ENCODE results near the gene ABHD8. TPM values are rescaled to one million over a fixed set of nuclear protein-coding genes. Genes with fewer than 3 reads are reported as not detected.
A peak's percentile ranks its signal among the peaks of the same experiment; 100 is the strongest.
"Not testable (repeated sequence)": the region's sequence is repeated elsewhere in the genome, so short reads cannot be mapped to it uniquely, and the experiment has no call there.

ABHD8 gene
- total and polyA plus RNA-seq, 3 experiments from 2014 or later, result 5.2 to 8.3 (median 6.0) TPM

DNA sequence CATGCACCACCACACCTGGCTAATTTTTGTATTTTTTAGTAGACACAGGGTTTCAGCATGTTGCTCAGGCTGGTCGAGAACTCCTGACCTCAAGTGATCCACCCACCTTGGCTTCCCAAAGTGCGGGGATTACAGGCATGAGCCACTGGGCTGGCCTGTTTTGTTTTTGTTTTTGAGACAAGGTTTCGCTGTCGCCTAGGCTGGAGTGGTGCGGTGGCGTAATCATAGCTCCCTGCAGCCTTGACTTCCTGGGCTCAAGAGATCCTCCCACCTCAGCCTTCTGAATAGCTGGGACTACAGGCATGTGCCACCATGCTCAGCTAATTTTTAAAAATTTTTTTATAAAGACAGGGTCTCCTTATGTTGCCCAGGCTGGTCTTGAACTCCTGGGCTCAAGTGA is 7.7 kb downstream of the ABHD8 start:
- H3K9me3 ChIP-seq (ENCODE audit: low read length); H3K4me1 ChIP-seq (ENCODE audit: insufficient read depth, low read length); H3K36me3 ChIP-seq (ENCODE audit: insufficient read depth, low read length); H3K4me3 Mint-ChIP-seq; H3K9me3 Mint-ChIP-seq; H3K4me3 ChIP-seq (ENCODE audit: low read length); H3K27me3 ChIP-seq (ENCODE audit: insufficient read depth, low read length, poor library complexity, severe bottlenecking); H3K27ac ChIP-seq (ENCODE audit: low read depth, low read length); DNase-seq; POLR2A ChIA-PET; H3K27ac Mint-ChIP-seq; H3K27me3 Mint-ChIP-seq; H3K4me1 Mint-ChIP-seq: not testable (repeated sequence)
- peaks cover 0 to 14% (median 0%) of the 10 kb centered on the region in 3 donors for H3K36me3 Mint-ChIP-seq
- CTCF ChIA-PET, result interaction anchor here (1.4 kb wide), 2 partner anchors 9 to 22 kb away, joined by 3 read pairs; no protein-coding TSS in a partner anchor

DNA sequence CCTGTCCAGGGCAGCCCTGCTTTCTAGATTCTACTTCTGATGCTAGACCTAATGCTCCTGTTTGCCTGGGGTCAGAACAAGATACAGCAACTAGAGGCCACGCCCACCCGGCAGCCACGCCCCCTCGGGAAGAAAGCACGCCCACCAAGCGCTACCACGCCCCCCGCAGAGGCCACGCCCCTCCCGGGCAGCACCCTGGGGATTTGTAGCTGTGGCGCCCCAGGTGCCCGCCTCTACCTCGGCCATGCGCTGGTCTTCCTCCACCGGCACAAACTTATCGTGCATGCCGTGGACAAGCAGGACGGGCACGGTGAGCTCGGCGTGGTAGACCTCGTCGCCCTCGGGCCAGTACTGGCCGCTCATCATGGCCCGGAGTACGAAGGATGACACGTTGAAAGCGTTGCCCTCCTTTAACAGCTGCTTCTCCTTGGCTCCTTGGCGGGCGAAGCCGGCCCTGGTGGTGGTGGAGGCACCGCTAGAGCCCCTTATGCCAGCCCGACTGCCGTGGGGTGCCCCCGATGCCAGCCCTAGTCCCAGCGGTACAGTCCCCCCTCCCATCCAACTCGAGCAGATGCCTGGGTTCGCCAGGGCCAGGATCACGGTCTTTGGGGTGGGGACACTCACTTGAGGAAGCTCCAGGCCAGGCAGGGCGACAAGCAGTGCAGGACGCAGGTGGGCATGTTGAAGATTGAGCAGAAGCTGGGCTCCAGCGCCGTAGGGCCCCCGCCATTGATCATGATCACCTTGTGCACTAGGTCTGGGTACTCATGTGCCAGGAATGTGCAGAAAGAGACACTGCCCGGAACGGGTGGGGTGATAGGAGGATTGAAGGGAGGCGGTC is 9.0 kb downstream of the ABHD8 start:
- Mint-ChIP-seq H3K27ac (no peak overlapping the region), H3K9me3 (no peaks in the 10 kb centered on the region), H3K4me1 (peaks cover 3 to 7% (median 5%) of the 10 kb centered on the region in 3 donors), H3K27me3 (peaks cover 0 to 1% of the 10 kb centered on the region in 2 donors), H3K36me3 (peaks cover 0 to 14% (median 0%) of the 10 kb centered on the region in 3 donors), H3K4me3 (peak overlapping the region in 2 of 7 donors; percentile 27 to 54)
- H3K36me3 ChIP-seq (ENCODE audit: insufficient read depth, low read length), result no peaks in the 10 kb centered on the region
- no peaks in the 10 kb centered on the region for H3K27me3 ChIP-seq (ENCODE audit: insufficient read depth, low read length, poor library complexity, severe bottlenecking)
- DNase-seq, result peak; percentile 29 to 58 (median 38)
- ChIA-PET POLR2A (no interaction called here), CTCF (interaction anchor here (0.9 to 1.5 kb wide), 4 partner anchors 10 to 95 kb away, joined by 3 to 4 read pairs (median 3); partner anchors contain the start of gene BABAM1)
- H3K9me3 ChIP-seq (ENCODE audit: low read length), result no peaks in the 10 kb centered on the region
- H3K4me3 ChIP-seq (ENCODE audit: low read length), result no peak overlapping the region
- H3K4me1 ChIP-seq (ENCODE audit: insufficient read depth, low read length), result no peaks in the 10 kb centered on the region
- H3K27ac ChIP-seq (ENCODE audit: low read depth, low read length), result no peak overlapping the region

DNA sequence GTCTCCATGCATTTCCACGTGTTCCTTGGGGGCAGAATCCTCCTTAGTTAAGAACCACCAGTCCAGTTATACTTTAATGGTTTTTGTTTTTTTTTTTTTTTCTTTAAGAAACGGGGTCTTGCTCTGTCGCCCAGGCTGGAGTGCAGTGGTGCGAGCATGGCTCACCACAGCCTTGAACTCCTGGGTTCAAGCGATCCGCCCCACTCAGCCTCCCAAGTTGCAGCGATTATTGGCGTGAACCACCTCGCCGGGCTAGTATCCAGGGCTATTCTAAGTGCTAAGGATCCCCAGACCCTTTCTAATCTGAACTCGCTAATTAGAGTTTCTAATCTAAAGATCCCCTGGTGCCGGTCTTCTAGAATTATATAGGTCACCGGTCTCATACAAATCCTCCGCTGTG is 9.6 kb downstream of the ABHD8 start:
- CTCF ChIA-PET, result interaction anchor here (0.7 to 3.9 kb wide), 13 partner anchors 10 to 96 kb away, joined by 3 to 23 read pairs (median 5); partner anchors contain the start of genes ABHD8, ANKLE1, BABAM1 and DDA1
- peaks cover 0 to 14% (median 0%) of the 10 kb centered on the region in 3 donors for H3K36me3 Mint-ChIP-seq
- H3K27ac Mint-ChIP-seq, result no peak overlapping the region
- H3K9me3 ChIP-seq (ENCODE audit: low read length), result no peaks in the 10 kb centered on the region
- POLR2A ChIA-PET, result no interaction called here
- no peak for DNase-seq
- no peaks in the 10 kb centered on the region for H3K36me3 ChIP-seq (ENCODE audit: insufficient read depth, low read length)
- no peak overlapping the region for H3K4me3 ChIP-seq (ENCODE audit: low read length)
- no peaks in the 10 kb centered on the region for H3K9me3 Mint-ChIP-seq
- no peaks in the 10 kb centered on the region for H3K4me1 ChIP-seq (ENCODE audit: insufficient read depth, low read length)
- peak overlapping the region in 2 of 7 donors; percentile 27 to 54 for H3K4me3 Mint-ChIP-seq
- H3K27me3 ChIP-seq (ENCODE audit: insufficient read depth, low read length, poor library complexity, severe bottlenecking), result no peaks in the 10 kb centered on the region
- H3K4me1 Mint-ChIP-seq, result peaks cover 3 to 7% (median 5%) of the 10 kb centered on the region in 3 donors
- peaks cover 0 to 1% of the 10 kb centered on the region in 2 donors for H3K27me3 Mint-ChIP-seq
- H3K27ac ChIP-seq (ENCODE audit: low read depth, low read length), result no peak overlapping the region

DNA sequence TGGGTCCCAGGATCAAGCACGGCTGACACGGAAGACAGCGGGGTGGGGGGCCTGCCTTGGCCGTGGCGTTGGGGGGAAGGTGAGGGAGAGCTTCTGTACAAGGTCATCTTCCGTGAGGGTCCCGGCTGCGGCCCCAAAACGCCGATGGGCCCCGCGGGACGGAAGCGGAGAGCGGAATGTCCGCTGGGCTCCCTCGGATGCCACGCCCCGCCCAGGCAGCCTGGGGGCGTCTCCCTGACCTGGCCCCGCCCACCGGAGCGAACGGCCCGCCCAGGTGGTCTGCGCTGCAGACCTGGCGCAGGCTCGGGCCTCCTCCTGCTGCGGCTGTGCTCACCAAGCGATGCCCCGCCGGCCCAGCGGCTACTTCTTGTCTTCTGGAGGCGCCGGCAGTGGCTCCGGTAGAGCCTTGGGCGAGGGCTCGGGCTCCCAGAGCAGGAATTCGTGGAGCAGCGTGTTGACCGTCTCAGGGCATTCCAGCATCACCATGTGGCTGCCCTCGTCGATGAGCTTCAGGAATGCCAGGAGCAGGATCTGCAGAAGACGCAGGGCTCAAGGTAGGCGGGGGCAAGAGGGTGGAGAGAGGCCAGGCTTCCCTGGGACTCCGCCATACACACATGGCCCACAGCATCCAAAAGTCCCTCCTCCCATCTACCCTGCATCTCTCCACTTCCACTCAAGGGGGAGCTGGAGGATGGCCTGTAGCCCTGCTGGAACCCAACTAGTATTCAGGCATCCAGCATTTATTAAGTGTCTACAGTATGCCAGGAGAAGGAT is 10.7 kb downstream of the ABHD8 start:
- H3K4me3 ChIP-seq (ENCODE audit: low read length), result peak overlapping the region; percentile 79
- POLR2A ChIA-PET, result interaction anchor here (1.0 kb wide), 3 partner anchors 11 to 25 kb away, joined by 3 to 8 read pairs (median 3); partner anchors contain the start of genes ABHD8, BABAM1 and MRPL34
- Mint-ChIP-seq H3K27ac (peak overlapping the region in 6 of 8 donors; percentile 22 to 88 (median 52)), H3K36me3 (peaks cover 0 to 10% (median 0%) of the 10 kb centered on the region in 3 donors), H3K27me3 (peaks cover 1 to 5% of the 10 kb centered on the region in 2 donors), H3K4me3 (peak overlapping the region; percentile 84 to 94 (median 88)), H3K4me1 (peaks cover 3 to 7% (median 5%) of the 10 kb centered on the region in 3 donors), H3K9me3 (no peaks in the 10 kb centered on the region)
- CTCF ChIA-PET, result interaction anchor here (0.6 to 3.9 kb wide), 17 partner anchors 10 to 172 kb away, joined by 3 to 23 read pairs (median 4); partner anchors contain the start of genes ABHD8, ANKLE1, BABAM1 and DDA1
- peak overlapping the region; percentile 31 for H3K27ac ChIP-seq (ENCODE audit: low read depth, low read length)
- no peaks in the 10 kb centered on the region for H3K4me1 ChIP-seq (ENCODE audit: insufficient read depth, low read length)
- H3K9me3 ChIP-seq (ENCODE audit: low read length), result no peaks in the 10 kb centered on the region
- no peaks in the 10 kb centered on the region for H3K36me3 ChIP-seq (ENCODE audit: insufficient read depth, low read length)
- DNase-seq, result peak; percentile 69 to 82 (median 76)
- H3K27me3 ChIP-seq (ENCODE audit: insufficient read depth, low read length, poor library complexity, severe bottlenecking), result no peaks in the 10 kb centered on the region

DNA sequence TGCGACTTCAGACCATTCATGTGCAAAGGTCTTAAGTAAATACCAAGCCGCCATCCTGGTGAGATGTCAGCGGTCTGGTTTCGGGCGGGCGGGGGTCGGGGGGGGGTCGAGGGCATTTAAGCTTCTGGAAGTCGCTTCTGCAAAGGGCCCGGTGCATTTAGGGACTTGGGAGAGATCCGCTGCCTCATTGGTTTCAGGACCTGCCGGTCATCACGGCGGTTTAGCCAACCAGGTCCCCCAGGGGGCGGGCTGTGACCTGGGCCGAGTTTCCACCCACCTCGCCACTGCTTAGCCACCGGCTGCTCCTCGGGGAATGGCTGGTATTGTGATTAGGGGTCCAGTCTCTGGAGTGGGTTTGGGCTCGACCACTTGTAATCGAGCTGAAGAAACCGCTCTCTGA is 13.7 kb downstream of the ABHD8 start:
- no peak for DNase-seq
- no peaks in the 10 kb centered on the region for H3K36me3 ChIP-seq (ENCODE audit: insufficient read depth, low read length)
- Mint-ChIP-seq H3K4me1 (peaks cover 3 to 7% (median 5%) of the 10 kb centered on the region in 3 donors), H3K4me3 (no peak overlapping the region), H3K36me3 (peaks cover 0 to 2% (median 0%) of the 10 kb centered on the region in 3 donors), H3K27me3 (peaks cover 1 to 8% of the 10 kb centered on the region in 2 donors), H3K9me3 (no peaks in the 10 kb centered on the region), H3K27ac (no peak overlapping the region)
- no peak overlapping the region for H3K27ac ChIP-seq (ENCODE audit: low read depth, low read length)
- H3K4me1 ChIP-seq (ENCODE audit: insufficient read depth, low read length), result no peaks in the 10 kb centered on the region
- CTCF ChIA-PET, result interaction anchor here (0.6 to 3.9 kb wide), 2 partner anchors 8 to 29 kb away, joined by 3 to 23 read pairs; partner anchors contain the start of gene ANKLE1
- POLR2A ChIA-PET, result no interaction called here
- H3K27me3 ChIP-seq (ENCODE audit: insufficient read depth, low read length, poor library complexity, severe bottlenecking), result no peaks in the 10 kb centered on the region
- no peak overlapping the region for H3K4me3 ChIP-seq (ENCODE audit: low read length)
- H3K9me3 ChIP-seq (ENCODE audit: low read length), result no peaks in the 10 kb centered on the region

DNA sequence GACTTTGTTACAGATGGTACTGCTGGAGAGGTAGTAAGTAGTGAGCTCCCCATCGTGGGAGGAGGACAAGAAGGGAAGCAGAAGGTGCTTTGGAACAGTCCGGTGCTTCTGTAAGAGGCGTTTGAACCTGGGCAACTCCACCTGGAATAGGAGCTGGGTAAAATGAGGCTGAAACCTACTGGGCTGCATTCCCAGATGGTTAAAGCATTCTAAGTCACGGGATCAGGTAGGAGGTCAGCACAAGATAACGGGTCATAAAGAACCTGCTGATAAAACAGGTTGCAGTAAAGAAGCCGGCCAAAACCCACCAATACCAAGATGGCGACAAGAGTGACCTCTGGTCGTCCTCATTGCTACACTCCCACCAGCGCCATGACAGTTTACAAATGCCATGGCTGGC is 16.5 kb downstream of the ABHD8 start:
- CTCF ChIA-PET, result interaction anchor here (8.8 kb wide), 1 partner anchor 24 kb away, joined by 93 read pairs; the partner anchor contains the start of genes BABAM1 and USHBP1
- H3K27ac ChIP-seq (ENCODE audit: low read depth, low read length), result no peak overlapping the region
- H3K36me3 Mint-ChIP-seq, result no peaks in the 10 kb centered on the region
- DNase-seq, result no peak
- no peak overlapping the region for H3K4me3 Mint-ChIP-seq
- H3K9me3 ChIP-seq (ENCODE audit: low read length), result no peaks in the 10 kb centered on the region
- no peaks in the 10 kb centered on the region for H3K36me3 ChIP-seq (ENCODE audit: insufficient read depth, low read length)
- no peak overlapping the region for H3K27ac Mint-ChIP-seq
- H3K4me1 ChIP-seq (ENCODE audit: insufficient read depth, low read length), result peaks cover 9% of the 10 kb centered on the region
- no peaks in the 10 kb centered on the region for H3K9me3 Mint-ChIP-seq
- no peak overlapping the region for H3K4me3 ChIP-seq (ENCODE audit: low read length)
- POLR2A ChIA-PET, result no interaction called here
- peaks cover 0 to 8% of the 10 kb centered on the region in 2 donors for H3K27me3 Mint-ChIP-seq
- H3K4me1 Mint-ChIP-seq, result peaks cover 2 to 6% (median 4%) of the 10 kb centered on the region in 3 donors
- H3K27me3 ChIP-seq (ENCODE audit: insufficient read depth, low read length, poor library complexity, severe bottlenecking), result no peaks in the 10 kb centered on the region

DNA sequence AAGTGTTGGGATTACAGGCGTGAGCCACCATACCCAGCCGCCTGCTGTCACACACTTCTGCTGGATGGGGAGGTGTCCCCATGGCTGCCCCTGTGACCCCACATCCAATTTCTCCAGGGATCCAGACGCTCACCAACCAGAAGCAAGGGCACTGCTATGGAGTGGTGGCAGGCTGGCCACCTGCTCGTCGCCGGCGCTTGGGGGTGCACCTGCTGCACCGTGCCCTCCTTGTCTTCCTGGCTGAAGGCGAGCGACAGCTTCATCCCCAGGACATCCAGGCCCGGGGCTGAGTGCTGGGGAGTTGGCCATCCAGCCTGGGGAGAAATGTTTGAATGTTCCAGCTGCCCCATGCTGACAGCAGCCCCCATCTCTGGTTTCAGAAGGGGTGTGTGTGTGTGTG is 17.0 kb downstream of the ABHD8 start:
- H3K36me3 Mint-ChIP-seq, result no peaks in the 10 kb centered on the region
- peaks cover 0 to 8% of the 10 kb centered on the region in 2 donors for H3K27me3 Mint-ChIP-seq
- no peak overlapping the region for H3K4me3 Mint-ChIP-seq
- no peaks in the 10 kb centered on the region for H3K27me3 ChIP-seq (ENCODE audit: insufficient read depth, low read length, poor library complexity, severe bottlenecking)
- no peak overlapping the region for H3K27ac Mint-ChIP-seq
- no peaks in the 10 kb centered on the region for H3K9me3 ChIP-seq (ENCODE audit: low read length)
- no peak overlapping the region for H3K27ac ChIP-seq (ENCODE audit: low read depth, low read length)
- peaks cover 9% of the 10 kb centered on the region for H3K4me1 ChIP-seq (ENCODE audit: insufficient read depth, low read length)
- POLR2A ChIA-PET, result no interaction called here
- DNase-seq, result no peak
- peaks cover 4 to 9% (median 4%) of the 10 kb centered on the region in 3 donors for H3K4me1 Mint-ChIP-seq
- H3K4me3 ChIP-seq (ENCODE audit: low read length), result no peak overlapping the region
- CTCF ChIA-PET, result interaction anchor here (8.8 kb wide), 1 partner anchor 23 kb away, joined by 93 read pairs; the partner anchor contains the start of genes BABAM1 and USHBP1
- no peaks in the 10 kb centered on the region for H3K36me3 ChIP-seq (ENCODE audit: insufficient read depth, low read length)
- H3K9me3 Mint-ChIP-seq, result no peaks in the 10 kb centered on the region

All from CD8-positive, alpha-beta memory T cell (primary cell).